GM12873 (cell line): ENCODE data around the gene PRAMEF1.
"Not testable (repeated sequence)": the region's sequence is repeated elsewhere in the genome, so short reads cannot be mapped to it uniquely, and the experiment has no call there.

Source experiments
- CTCF ChIP-seq: IDR thresholded peaks from 2 replicates; pipeline ENCODE4 v1.5.1; 2012; ENCODE audit warnings: low read depth, mild to moderate bottlenecking, moderate library complexity, low read length, control low read depth; ENCODE audit not compliant: insufficient read depth; ENCODE audit errors: missing control alignments

Gene PRAMEF1

GRCh38 chr1:12810691-12811408 is 19.7 kb downstream of the PRAMEF1 start:
- TF ChIP-seq CTCF, result no peak

GRCh38 chr1:12811409-12811784 is 20.2 kb downstream of the PRAMEF1 start:
- TF ChIP-seq CTCF, result no peak

GRCh38 chr1:12831310-12831709 is 40.1 kb downstream of the PRAMEF1 start, which contains the start of gene PRAMEF11:
Gene PRAMEF11 (minus strand): TSS chr1:12831410. CDS start chr1:12828789, 2,621 bp downstream.
- not testable (repeated sequence) for TF ChIP-seq CTCF
